ENCODE results near the gene OR2T6.

OR2T6 gene

GRCh38 chr1:248366609-248367008 is 8.9 kb upstream of the OR2T6 start:
- H3K9me3 Mint-ChIP-seq: peaks cover 53% of the 10 kb centered on the region
- no peaks in the 10 kb centered on the region for H3K27me3 Mint-ChIP-seq (ENCODE audit: low read depth)
- no peaks in the 10 kb centered on the region for H3K4me1 Mint-ChIP-seq
- H3K4me3 Mint-ChIP-seq: no peak overlapping the region
- no peak overlapping the region for H3K27ac Mint-ChIP-seq
- H3K36me3 Mint-ChIP-seq (ENCODE audit: low read depth): no peaks in the 10 kb centered on the region
- no peak for TF ChIP-seq CTCF (IDR thresholded peaks at IDR 0.05; ENCODE audit: unreplicated experiment in 3 of 3)

- H3K27me3 Mint-ChIP-seq (ENCODE audit: low read depth): no peaks in the 10 kb centered on the region
- H3K4me3 Mint-ChIP-seq: no peak overlapping the region
- no peaks in the 10 kb centered on the region for H3K4me1 Mint-ChIP-seq
- TF ChIP-seq CTCF (IDR thresholded peaks at IDR 0.05; ENCODE audit: unreplicated experiment in 3 of 3): no peak
- no peak overlapping the region for H3K27ac Mint-ChIP-seq
- no peaks in the 10 kb centered on the region for H3K36me3 Mint-ChIP-seq (ENCODE audit: low read depth)
- peaks cover 69% of the 10 kb centered on the region for H3K9me3 Mint-ChIP-seq
Observed at GRCh38 chr1:248372394-248372793, 3.2 kb upstream of the OR2T6 start.

GRCh38 chr1:248373761-248374160 is 1.8 kb upstream of the OR2T6 start:
- Mint-ChIP-seq H3K27ac (no peak overlapping the region), H3K9me3 (peaks cover 71% of the 10 kb centered on the region), H3K36me3 (ENCODE audit: low read depth) (no peaks in the 10 kb centered on the region), H3K27me3 (ENCODE audit: low read depth) (no peaks in the 10 kb centered on the region), H3K4me1 (no peaks in the 10 kb centered on the region), H3K4me3 (no peak overlapping the region)
- TF ChIP-seq CTCF (IDR thresholded peaks at IDR 0.05; ENCODE audit: unreplicated experiment in 3 of 3): no peak

GRCh38 chr1:248376916-248377315 is 1.4 kb downstream of the OR2T6 start:
- Mint-ChIP-seq H3K9me3 (peaks cover 54% of the 10 kb centered on the region), H3K4me1 (no peaks in the 10 kb centered on the region), H3K4me3 (no peak overlapping the region), H3K36me3 (ENCODE audit: low read depth) (no peaks in the 10 kb centered on the region), H3K27me3 (ENCODE audit: low read depth) (no peaks in the 10 kb centered on the region), H3K27ac (no peak overlapping the region)
- no peak for TF ChIP-seq CTCF (IDR thresholded peaks at IDR 0.05; ENCODE audit: unreplicated experiment in 3 of 3)

- Mint-ChIP-seq H3K4me3 (no peak overlapping the region), H3K4me1 (no peaks in the 10 kb centered on the region), H3K27ac (no peak overlapping the region), H3K27me3 (ENCODE audit: low read depth) (no peaks in the 10 kb centered on the region), H3K9me3 (peaks cover 25% of the 10 kb centered on the region), H3K36me3 (ENCODE audit: low read depth) (no peaks in the 10 kb centered on the region)
- no peak for TF ChIP-seq CTCF (IDR thresholded peaks at IDR 0.05; ENCODE audit: unreplicated experiment in 3 of 3)
Observed at GRCh38 chr1:248380854-248381253, 5.3 kb downstream of the OR2T6 start.

GRCh38 chr1:248388426-248388825 is 12.9 kb downstream of the OR2T6 start:
- Mint-ChIP-seq H3K9me3 (peaks cover 54% of the 10 kb centered on the region), H3K27me3 (ENCODE audit: low read depth) (no peaks in the 10 kb centered on the region), H3K4me3 (no peak overlapping the region), H3K27ac (no peak overlapping the region), H3K36me3 (ENCODE audit: low read depth) (no peaks in the 10 kb centered on the region), H3K4me1 (no peaks in the 10 kb centered on the region)
- no peak for TF ChIP-seq CTCF (IDR thresholded peaks at IDR 0.05; ENCODE audit: unreplicated experiment in 3 of 3)

Data from nephron (organoid).